CD14-positive monocyte (primary cell): ENCODE data around the gene NCF2. TPM values are rescaled to one million over a fixed set of nuclear protein-coding genes. Genes with fewer than 3 reads are reported as not detected.
A peak's percentile ranks its signal among the peaks of the same experiment; 100 is the strongest.

ENCODE experiments used
- DNase-seq, 3 donors: peaks; one replicate each; pipeline ENCODE4 v3.0.0-alpha.2; 2011 to 2022
- H2AFZ ChIP-seq: 2 replicates; pipeline ENCODE4 v1.6.0; 2012; ENCODE audit warnings: mild to moderate bottlenecking, low read depth, low read length, inconsistent platforms; ENCODE audit not compliant: insufficient read depth, poor library complexity, severe bottlenecking
- H3K27ac ChIP-seq, 2 donors: 1 replicate in 1 of 2; 2 replicates in 1 of 2; pipeline ENCODE4 v1.5.1; 2012 to 2013; ENCODE audit warnings: low read length in 2 of 2, control low read depth in 1 of 2, inconsistent platforms in 1 of 2, low read depth in 1 of 2, mild to moderate bottlenecking in 1 of 2
- H3K27me3 ChIP-seq, 2 donors: one replicate each; pipeline versions ENCODE4 v1.6.0 to v1.6.1; 2011 to 2013; ENCODE audit warnings: low read length in 2 of 2; ENCODE audit not compliant: control insufficient read depth in 2 of 2, insufficient read depth in 2 of 2
- H3K36me3 ChIP-seq, 2 donors: replicated peaks in 1 of 2; 1 replicate in 1 of 2; 2 replicates in 1 of 2; pipeline versions ENCODE4 v1.5.1 to v1.6.1; 2012 to 2013; ENCODE audit warnings: low read length in 2 of 2, control low read depth in 1 of 2, inconsistent platforms in 1 of 2, mild to moderate bottlenecking in 1 of 2; ENCODE audit not compliant: insufficient read depth in 2 of 2, control insufficient read depth in 1 of 2
- H3K4me1 ChIP-seq, 2 donors: 1 replicate in 1 of 2; 2 replicates in 1 of 2; pipeline versions ENCODE4 v1.5.1 to v1.6.1; 2012 to 2013; ENCODE audit warnings: low read length in 2 of 2, control low read depth in 1 of 2, inconsistent platforms in 1 of 2, mild to moderate bottlenecking in 1 of 2, moderate library complexity in 1 of 2; ENCODE audit not compliant: insufficient read depth in 2 of 2, control insufficient read depth in 1 of 2
- H3K4me2 ChIP-seq: replicated peaks from 2 replicates; pipeline ENCODE3; 2012; ENCODE audit warnings: low read length, moderate library complexity, mild to moderate bottlenecking; ENCODE audit not compliant: poor library complexity, severe bottlenecking; ENCODE audit errors: extremely low read depth
- H3K4me3 ChIP-seq, 3 experiments: fragments of 200-600 bp in 1 of 3; sonication (generic) in 1 of 3; replicated peaks in 1 of 3; 1 replicate in 2 of 3; 2 replicates in 1 of 3; pipeline ENCODE4 v1.5.1; 2011 to 2013; ENCODE audit warnings: low read length in 3 of 3, mild to moderate bottlenecking in 3 of 3, control low read depth in 2 of 3, low read depth in 2 of 3, inconsistent platforms in 1 of 3, moderate library complexity in 1 of 3
- H3K79me2 ChIP-seq: 2 replicates; pipeline ENCODE4 v1.6.0; 2012; ENCODE audit warnings: mild to moderate bottlenecking, control low read depth, inconsistent platforms, low read length, moderate library complexity; ENCODE audit not compliant: insufficient read depth
- H3K9ac ChIP-seq: 2 replicates; pipeline ENCODE4 v1.6.0; 2017; ENCODE audit warnings: low read length, mild to moderate bottlenecking; ENCODE audit not compliant: insufficient read depth, poor library complexity, severe bottlenecking
- H3K9me3 ChIP-seq, 2 donors: replicated peaks in 1 of 2; 1 replicate in 1 of 2; 2 replicates in 1 of 2; pipeline versions ENCODE4 v1.5.1 to v1.6.1; 2012 to 2013; ENCODE audit warnings: low read length in 2 of 2, control low read depth in 1 of 2; ENCODE audit not compliant: control insufficient read depth in 1 of 2, insufficient read depth in 1 of 2
- H4K20me1 ChIP-seq: 2 replicates; pipeline ENCODE4 v1.6.0; 2012; ENCODE audit warnings: mild to moderate bottlenecking, low read length, control low read depth, moderate library complexity; ENCODE audit not compliant: insufficient read depth
- H3K27ac Mint-ChIP-seq, 7 donors: one replicate each; pipeline ENCODE4 v1.8.0; 2020; ENCODE audit warnings: mild to moderate bottlenecking in 7 of 7, mixed read lengths in 7 of 7, moderate library complexity in 6 of 7, inconsistent platforms in 2 of 7
- H3K27me3 Mint-ChIP-seq, 3 donors: one replicate each; pipeline ENCODE4 v1.8.0; 2021 to 2022; ENCODE audit warnings: low read depth in 3 of 3, mild to moderate bottlenecking in 3 of 3, mixed read lengths in 3 of 3, moderate library complexity in 3 of 3, inconsistent platforms in 1 of 3
- H3K36me3 Mint-ChIP-seq, 2 donors: one replicate each; pipeline ENCODE4 v1.8.0; 2020; ENCODE audit warnings: mixed read lengths in 2 of 2, inconsistent platforms in 1 of 2, mild to moderate bottlenecking in 1 of 2
- H3K4me1 Mint-ChIP-seq: one replicate; pipeline ENCODE4 v1.8.0; 2020; ENCODE audit warnings: mild to moderate bottlenecking, mixed read lengths
- H3K4me3 Mint-ChIP-seq, 2 donors: one replicate each; pipeline ENCODE4 v1.8.0; 2020; ENCODE audit warnings: mild to moderate bottlenecking in 2 of 2, mixed read lengths in 2 of 2, moderate library complexity in 1 of 2
- H3K9me3 Mint-ChIP-seq, 7 donors: one replicate each; pipeline ENCODE4 v1.8.0; 2020 to 2022; ENCODE audit warnings: mixed read lengths in 7 of 7, mild to moderate bottlenecking in 6 of 7, moderate library complexity in 6 of 7, inconsistent platforms in 2 of 7
- CTCF ChIP-seq: fragments of 200-600 bp; IDR thresholded peaks from one replicate; pipeline ENCODE4 v1.8.0; 2022; ENCODE audit warnings: antibody characterized with exemption, mild to moderate bottlenecking
- WGBS: methylation state at CpG from one replicate; pipeline ENCODE4 v1.1.5; 2013; ENCODE audit warnings: missing lambda C conversion rate; ENCODE audit not compliant: insufficient coverage; 5-methylcytosine and 5-hydroxymethylcytosine counted together
- intact Hi-C, 2 donors: fragments of 100-400 bp; cut with micrococcal nuclease; formaldehyde crosslinking; loops; one replicate each; pipeline versions ENCODE4 v1.15.0 to v1.15.1; 2023
- polyA plus RNA-seq, 3 donors: library from polyadenylated mRNA; depleted of rRNA in 1 of 3; unstranded in 2 of 3; stranded (reverse) in 1 of 3; fragments of 300-500 nt in 2 of 3; fragments of >200 nt in 1 of 3; fragmentation: Illumina TruSeq in 2 of 3; gene quantifications; 1 replicate in 2 of 3; 2 replicates in 1 of 3; pipeline ENCODE4 v1.2.3, GENCODE V29; 2012 to 2021

The NCF2 gene
- polyA plus RNA-seq, 3 donors = 509 to 697 (median 557) TPM

DNA sequence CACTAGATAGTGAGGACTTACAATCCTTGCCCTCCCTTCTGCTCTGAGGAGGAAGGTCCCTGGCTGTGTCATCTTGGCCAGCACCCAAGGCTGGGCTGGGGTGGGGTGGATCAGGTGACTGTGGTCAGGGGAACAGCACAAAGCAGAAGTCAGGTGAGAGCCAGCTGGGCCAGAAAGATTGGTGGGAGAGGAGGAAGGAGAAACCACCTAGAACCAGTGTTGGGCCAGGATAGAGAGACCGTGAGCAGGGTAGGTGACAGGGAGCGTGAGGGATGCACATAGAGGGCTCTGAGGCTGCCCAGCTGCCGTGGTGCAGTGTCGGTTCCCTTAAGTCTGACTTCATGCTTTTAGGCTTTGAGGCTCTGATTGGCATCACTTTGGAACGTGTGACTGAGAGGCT is 22.7 kb downstream of the NCF2 start:
- Histone ChIP-seq H4K20me1 (peaks cover 100% of the 10 kb centered on the region), H2AFZ (no peak overlapping the region), H3K79me2 (peaks cover 74% of the 10 kb centered on the region), H3K4me2 (peak overlapping the region; percentile 41), H3K9me3 (no peaks in the 10 kb centered on the region), H3K9ac (peak overlapping the region; percentile 4), H3K36me3 (peaks cover 93 to 97% of the 10 kb centered on the region in 2 donors), H3K27me3 (no peaks in the 10 kb centered on the region), H3K4me1 (peaks cover 44 to 48% of the 10 kb centered on the region in 2 donors), H3K4me3 (peak overlapping the region in 1 of 3 experiments; percentile 10), H3K27ac (peak overlapping the region; percentile 76 to 80)
- DNase-seq = peak; percentile 70 to 85 (median 74)
- Mint-ChIP-seq H3K27ac (peak overlapping the region; percentile 91 to 98 (median 98)), H3K27me3 (no peaks in the 10 kb centered on the region), H3K4me3 (peak overlapping the region; percentile 54), H3K4me1 (peaks cover 44% of the 10 kb centered on the region), H3K9me3 (no peaks in the 10 kb centered on the region), H3K36me3 (peaks cover 90 to 97% of the 10 kb centered on the region in 2 donors)
- intact Hi-C loops = loop anchor here in 1 of 2 donors (5.0 to 10.0 kb wide), 2 partner anchors 55 to 93 kb away; partner anchors contain the start of gene SMG7
- TF ChIP-seq CTCF = no peak
- WGBS = 38% methylated on average over 2 of the region's 5 CpGs

GRCh38 chr1:183566026-183566425 is 24.2 kb downstream of the NCF2 start:
- Mint-ChIP-seq H3K27me3 (no peaks in the 10 kb centered on the region), H3K27ac (peak overlapping the region in 5 of 7 donors; percentile 33 to 92 (median 61)), H3K4me1 (peaks cover 39% of the 10 kb centered on the region), H3K9me3 (no peaks in the 10 kb centered on the region), H3K36me3 (peaks cover 89 to 96% of the 10 kb centered on the region in 2 donors), H3K4me3 (no peak overlapping the region)
- intact Hi-C loops = loop anchor here in 1 of 2 donors (5.0 to 10.0 kb wide), 2 partner anchors 56 to 91 kb away; partner anchors contain the start of gene SMG7
- Histone ChIP-seq H4K20me1 (peaks cover 100% of the 10 kb centered on the region), H3K4me1 (peaks cover 44 to 45% of the 10 kb centered on the region in 2 donors), H3K36me3 (peaks cover 93 to 97% of the 10 kb centered on the region in 2 donors), H3K27me3 (no peaks in the 10 kb centered on the region), H3K9ac (no peak overlapping the region), H2AFZ (no peak overlapping the region), H3K79me2 (peaks cover 74% of the 10 kb centered on the region), H3K9me3 (no peaks in the 10 kb centered on the region), H3K4me2 (no peak overlapping the region), H3K27ac (peak overlapping the region in 1 of 2 donors; percentile 80), H3K4me3 (no peak overlapping the region)
- no peak for DNase-seq
- TF ChIP-seq CTCF = no peak
- WGBS = no CpG with 5 or more reads among the region's 2 CpGs
